GM18951 (cell line): Measurements from ENCODE around the gene NFE2L1.

Experiments used
- POLR2A ChIP-seq: IDR thresholded peaks from 4 replicates; pipeline ENCODE4 v1.6.1; 2011; ENCODE audit warnings: mild to moderate bottlenecking; ENCODE audit not compliant: insufficient read length, insufficient read depth; ENCODE audit errors: extremely low read depth
- in situ Hi-C: fragments of 300-500 bp; cut with MboI; formaldehyde crosslinking; loops from one replicate; pipeline ENCODE4 v1.12.0; 2022; ENCODE audit warnings: low sequenced_read_pairs, mixed read lengths, inconsistent platforms; ENCODE audit not compliant: unreplicated experiment

NFE2L1 gene

DNA sequence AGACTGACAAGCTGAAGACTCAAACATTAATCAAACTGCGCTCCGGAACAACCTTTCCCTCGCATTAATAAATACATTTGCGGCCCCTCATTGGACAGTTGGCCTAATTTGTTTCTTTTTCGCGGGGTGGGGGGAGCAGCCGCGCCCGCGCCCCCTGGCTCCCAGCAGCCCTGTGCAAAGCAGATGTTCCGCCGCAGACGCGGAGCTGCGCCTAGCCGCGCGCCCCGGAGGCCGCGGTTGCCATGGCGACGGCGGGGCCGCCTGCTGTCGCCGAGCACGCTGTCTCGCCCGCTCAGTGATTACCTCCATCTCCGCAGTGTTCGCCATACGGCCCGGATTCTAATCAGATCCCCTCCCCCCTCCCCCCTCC, 36.0 kb upstream of the NFE2L1 start:
- in situ Hi-C loops: no loop called here
- no peak for TF ChIP-seq POLR2A

DNA sequence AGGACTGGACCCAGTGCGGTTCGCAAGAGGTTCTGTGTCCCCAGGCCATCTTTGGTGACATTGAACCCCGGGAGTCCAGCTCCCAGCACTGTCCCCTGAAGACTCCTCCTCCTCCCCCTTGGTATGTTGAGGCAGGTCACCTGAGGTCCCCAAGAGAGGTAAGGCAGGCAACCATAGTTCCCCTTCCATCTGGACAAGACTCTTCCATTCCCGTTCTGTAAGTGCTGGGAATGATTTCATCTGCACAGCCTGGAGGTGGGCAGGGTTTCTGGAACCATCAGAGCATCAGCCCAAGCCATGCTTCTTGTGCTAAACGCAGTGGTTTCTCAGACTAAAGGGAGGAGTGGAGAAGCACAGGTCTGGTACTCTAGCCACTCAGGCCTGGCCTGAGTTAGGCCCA, 35.5 kb upstream of the NFE2L1 start:
- in situ Hi-C loops: no loop called here
- no peak for TF ChIP-seq POLR2A

DNA sequence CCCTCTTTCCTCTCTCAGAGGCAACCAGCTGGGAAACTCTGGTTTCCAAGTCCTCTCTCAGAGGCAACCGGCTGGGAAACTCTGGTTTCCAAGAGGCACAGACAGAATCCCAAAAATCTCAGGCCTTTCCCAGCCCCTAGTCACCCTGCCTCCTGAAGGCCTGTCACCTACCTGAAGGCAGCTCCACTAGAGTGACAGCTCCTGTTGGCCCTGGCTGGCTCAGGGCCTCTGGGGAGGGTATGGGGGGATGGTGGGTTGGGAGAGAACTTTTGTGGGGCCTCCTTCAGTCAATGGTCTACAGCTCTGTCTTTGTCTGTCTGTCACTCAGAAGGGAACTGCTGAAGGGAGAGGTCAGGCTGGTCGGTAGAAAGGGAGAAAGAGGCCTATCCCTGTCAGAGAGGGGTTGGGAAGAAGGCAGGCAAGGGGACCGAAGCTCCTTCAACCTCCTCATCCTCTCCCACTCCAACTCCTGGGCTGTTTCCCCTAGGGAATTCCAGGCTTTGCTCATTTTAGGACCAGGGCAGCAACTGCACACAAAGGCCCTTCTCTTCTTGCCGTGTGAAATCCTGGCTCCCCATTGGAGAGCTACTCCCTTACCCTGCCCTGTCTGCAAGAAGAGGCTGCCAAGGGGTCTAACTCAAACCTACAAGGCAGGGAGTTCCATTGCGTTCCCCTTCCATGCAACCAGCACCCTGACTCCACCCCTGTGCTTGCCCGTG, 34.1 kb upstream of the NFE2L1 start:
- in situ Hi-C loops: no loop called here
- TF ChIP-seq POLR2A: no peak

DNA sequence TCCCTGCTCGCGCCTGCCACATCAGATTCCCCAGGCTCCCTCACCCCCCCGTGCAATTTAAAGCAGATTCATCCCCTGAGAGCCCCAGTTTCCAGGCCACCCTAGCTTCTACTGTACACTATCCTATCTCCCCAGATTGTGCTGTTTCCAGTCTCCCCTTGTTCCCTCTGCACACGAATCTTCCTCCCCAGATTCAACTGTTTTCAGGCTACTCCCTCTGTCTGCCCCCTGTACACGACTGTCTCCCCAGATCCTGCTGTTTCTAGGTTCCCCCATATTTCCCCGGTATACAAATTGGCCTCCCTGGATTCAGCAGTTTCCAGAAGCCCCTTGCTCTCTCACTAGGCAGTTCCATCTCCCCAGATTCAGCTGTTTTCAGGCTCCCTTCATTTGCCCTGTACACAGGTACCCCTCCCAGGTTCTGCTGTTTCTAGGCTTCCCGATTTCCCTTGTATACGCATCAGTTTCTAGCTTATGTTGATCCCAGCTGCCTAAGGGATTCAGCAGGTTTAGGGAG, 33.5 kb upstream of the NFE2L1 start:
- TF ChIP-seq POLR2A: no peak

DNA sequence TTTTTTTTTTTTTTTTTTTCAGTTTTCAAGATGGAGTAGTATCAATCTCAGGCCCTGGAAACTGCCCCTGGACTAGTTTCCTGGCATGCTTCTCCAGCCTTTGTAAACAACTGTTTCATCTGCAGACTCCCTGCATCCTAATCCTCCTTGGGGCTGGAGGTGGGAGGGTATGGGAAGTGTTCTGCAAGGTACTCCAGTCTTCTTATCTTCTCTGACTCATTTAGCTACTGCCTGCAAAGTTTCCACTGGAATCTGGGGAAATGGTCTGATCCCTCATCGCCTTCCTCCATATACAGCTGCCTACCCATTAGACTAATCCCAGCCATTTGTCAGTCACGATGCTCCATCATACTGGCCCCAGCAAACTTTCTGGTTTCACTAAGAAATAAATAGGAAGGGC, 32.0 kb upstream of the NFE2L1 start:
- in situ Hi-C loops: loop anchor here (5.0 kb wide), 1 partner anchor 39 kb away; no protein-coding TSS in a partner anchor
- no peak for TF ChIP-seq POLR2A

More for the DNA sequence above, 33.5 kb upstream of the NFE2L1 start:
- in situ Hi-C loops: loop anchor here (5.0 kb wide), 1 partner anchor 37 kb away; no protein-coding TSS in a partner anchor

DNA sequence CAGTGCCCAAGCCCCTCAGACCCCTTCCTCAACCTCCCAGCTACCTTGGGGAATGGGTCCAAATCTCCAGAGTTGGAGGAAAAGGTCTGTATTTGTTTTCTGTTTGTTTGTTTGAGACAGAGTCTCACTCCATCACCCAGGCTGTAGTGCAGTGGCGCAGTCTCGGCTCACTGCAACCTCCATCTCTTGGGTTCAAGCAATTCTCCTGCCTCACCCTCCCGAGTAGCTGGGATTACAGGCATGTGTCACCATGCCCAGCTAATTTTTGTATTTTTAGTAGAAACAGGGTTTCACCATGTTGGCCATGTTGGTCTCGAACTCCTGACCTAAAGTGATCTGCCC, 30.4 kb upstream of the NFE2L1 start:
- in situ Hi-C loops: loop anchor here (5.0 kb wide), 1 partner anchor 40 kb away; no protein-coding TSS in a partner anchor

DNA sequence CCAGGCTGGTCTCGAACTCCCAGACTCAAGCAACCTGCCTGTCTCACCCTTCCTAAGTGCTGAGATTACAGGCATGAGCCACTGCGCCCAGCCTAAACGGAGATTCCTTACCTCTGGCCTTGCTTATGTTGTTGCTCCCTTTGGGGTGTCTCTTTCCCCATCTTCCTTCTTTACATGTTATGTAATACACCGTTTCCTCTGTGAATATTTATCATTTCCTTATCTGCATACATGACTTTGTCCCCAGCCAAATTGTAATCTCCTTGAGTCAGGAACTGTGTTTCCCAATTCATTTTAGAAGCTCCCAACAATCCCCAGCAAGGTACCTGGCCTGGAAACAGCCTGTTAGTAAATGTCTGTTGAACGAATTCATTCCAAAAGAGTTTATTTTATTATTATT, 26.2 kb upstream of the NFE2L1 start:
- in situ Hi-C loops: no loop called here

DNA sequence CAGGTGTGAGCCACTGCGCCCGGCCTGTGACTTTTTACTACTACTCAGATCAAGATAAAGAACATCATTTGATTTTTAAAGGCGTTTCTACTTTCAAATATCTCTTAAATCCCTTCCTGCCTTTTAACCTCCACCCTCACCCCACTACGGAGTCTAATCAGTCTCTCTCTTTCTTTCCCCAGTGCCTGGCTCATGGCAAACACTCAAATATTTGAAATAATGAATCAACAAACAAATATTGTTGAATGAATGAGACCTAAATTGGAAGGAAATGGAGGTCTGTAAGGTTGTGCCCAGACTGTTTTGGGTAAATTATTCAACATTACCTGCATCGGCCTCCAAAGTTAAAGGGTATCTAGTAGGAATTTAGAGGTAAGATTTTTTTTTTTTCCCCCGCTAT, 25.3 kb upstream of the NFE2L1 start:
- in situ Hi-C loops: no loop called here
- no peak for TF ChIP-seq POLR2A

More for the DNA sequence above, 26.2 kb upstream of the NFE2L1 start:
- TF ChIP-seq POLR2A: no peak

DNA sequence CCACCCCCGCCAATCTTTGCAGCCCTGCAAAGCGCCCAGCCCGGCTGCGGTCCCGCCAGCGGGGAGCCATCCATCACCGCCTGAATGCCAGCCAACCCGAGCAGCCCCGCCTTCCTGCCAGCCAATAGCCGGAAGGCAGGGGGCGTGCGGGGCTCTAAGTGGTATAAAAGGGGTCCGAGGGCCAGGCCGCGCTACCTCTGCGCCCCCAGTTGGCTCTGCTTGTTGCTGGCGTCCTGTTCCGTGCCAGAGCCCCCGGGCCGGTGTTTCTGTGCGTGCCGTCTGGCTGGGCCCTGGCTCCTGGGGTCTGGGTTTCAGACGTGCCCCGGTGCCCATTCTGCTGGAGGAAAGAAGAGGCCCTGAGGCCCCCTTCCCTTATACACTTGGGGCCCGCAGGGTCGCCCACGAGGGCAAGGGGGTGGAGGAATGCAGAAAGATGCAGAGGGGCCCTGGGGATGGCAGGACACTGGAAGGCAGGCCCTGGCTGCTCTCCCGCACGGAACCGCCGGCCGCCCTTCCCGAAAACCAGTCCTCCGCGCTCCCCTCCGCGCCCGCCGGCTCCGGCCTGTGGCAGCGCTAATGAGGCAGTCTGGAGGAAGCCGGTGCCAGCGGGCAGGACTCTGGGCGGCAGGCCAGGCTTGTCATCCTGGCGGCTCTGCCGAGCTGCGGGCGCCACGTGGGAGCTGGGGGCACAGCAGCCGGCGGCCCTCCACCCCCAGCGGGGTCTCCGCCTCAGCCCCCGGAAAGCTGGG, 24.6 kb upstream of the NFE2L1 start:
- in situ Hi-C loops: no loop called here
- no peak for TF ChIP-seq POLR2A

DNA sequence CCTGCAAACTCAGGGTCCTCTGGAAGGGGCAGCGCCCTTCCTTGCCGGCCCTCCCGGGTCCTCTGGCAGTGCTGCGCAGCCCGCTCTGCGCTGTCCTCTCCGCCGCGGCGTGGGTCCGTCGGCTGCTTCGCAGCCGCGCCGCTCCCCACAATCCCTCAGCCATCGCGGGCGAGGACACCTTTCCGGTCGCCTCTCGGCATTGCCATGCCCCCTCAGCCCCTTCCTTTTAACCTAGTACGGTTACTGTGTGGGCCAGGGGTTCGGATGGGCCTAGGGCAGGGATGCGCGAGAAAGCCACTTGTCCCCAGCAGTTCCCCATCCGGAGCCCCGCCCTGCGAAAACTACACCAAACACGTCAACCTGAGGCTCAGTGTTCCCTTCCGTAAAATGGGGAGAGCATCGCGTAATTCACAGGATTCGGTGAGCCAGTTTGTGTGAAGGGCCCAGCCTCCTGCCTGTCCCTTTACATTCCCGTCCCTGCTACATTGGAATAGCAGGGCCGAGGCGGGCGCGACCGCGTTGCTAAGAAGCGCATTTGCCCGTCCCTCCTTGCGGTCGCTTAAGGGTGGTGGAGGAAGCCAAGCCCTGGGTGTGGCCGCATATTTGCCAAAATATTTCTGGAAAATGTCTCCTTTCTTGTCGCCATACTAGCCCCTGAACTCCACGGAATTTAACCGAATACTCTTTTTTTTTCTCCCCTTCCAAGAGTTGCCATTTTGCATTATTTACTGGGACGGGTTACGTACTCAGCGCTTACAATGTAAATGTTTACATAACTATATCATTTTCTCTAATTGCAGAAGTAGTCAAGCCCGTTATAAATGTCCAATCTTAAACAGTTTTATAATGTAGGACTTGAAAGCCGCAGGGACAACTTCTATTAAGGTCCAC, 23.8 kb upstream of the NFE2L1 start:
- in situ Hi-C loops: loop anchor here (5.0 kb wide), 1 partner anchor 43 kb away; no protein-coding TSS in a partner anchor
- TF ChIP-seq POLR2A: no peak

DNA sequence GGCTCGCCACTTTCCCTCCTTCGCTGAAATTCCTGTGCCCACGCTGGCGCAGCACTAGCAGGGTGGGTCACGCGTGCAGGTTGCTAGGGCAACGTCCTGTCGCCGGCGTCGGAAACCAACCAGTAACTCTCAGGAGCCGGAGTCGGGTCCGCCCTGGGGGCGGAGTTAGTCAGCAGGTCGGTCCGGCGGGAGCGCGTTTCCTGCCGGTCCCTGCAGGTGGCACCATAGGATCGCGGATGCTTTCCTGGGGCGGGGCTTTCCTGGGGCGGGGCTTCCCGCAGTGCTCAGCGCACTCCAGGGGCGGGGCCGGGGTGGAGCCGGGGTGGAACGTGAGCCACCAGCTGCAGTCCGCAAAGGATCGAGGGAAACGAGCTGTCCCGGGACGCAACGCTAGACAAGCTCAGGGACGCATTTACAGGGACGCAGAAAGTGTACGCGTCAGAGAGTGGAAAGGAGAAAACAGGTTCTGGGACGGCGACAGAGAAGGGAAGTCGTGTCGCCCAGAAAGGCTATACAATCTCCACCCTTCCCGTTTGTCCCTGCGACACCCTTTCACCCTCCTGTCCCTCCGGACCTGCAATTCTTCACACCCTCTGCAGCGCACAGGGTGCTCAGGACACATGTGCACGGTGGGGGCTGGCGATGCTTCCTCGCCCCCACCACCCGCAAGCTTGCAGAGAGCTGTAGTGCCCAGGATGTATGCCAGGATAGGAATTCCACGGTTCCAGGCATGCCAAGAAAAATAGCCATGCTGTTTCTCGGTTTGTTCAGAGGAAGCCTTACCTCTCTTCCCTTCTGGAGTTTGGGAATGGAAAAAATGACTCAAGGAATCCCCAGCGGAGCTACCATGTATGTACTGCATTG, 22.9 kb upstream of the NFE2L1 start:
- no peak for TF ChIP-seq POLR2A
- in situ Hi-C loops: loop anchor here (5.0 kb wide), 1 partner anchor 42 kb away; no protein-coding TSS in a partner anchor

DNA sequence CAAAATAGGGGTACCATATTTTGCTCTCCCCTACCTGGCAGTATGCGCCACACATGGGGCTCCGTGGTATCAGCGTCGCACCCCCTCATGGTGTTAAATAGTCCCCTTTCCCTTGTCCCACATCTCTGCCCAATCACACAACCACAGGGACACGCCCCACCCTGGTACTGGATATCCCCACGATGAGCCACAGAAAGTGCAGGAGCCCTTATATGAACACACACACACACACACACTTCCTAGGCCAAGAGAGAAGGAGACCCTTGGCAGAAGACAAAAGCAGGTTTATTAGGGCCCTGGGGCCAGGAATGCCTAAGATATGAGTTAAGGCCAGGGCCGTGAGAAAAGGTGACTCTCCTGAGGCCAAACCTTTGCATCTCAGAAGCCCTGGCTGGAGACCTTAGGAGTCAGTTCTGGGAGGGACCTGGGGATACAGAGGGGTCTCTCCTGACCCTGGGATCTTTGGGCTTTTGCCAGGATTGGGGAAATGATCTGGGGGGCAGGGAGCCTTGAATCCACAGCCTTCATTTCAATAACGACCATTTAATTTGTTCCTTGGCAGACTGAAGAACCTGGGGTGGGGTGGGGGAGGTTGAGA, 22.2 kb upstream of the NFE2L1 start:
- no peak for TF ChIP-seq POLR2A
- in situ Hi-C loops: loop anchor here (5.0 kb wide), 1 partner anchor 41 kb away; no protein-coding TSS in a partner anchor
